Esophagus muscularis mucosa (tissue), 4 donors: Measurements from ENCODE around the gene BTD. TPM values are rescaled to one million over a fixed set of nuclear protein-coding genes. Genes with fewer than 3 reads are reported as not detected.
A peak's percentile ranks its signal among the peaks of the same experiment; 100 is the strongest.

ENCODE experiments used
- DNase-seq: peaks from one replicate; pipeline ENCODE4 v3.0.0-alpha.2; 2017; ENCODE audit errors: extremely low spot score
- H3K27ac ChIP-seq, 4 donors: fragments of 200-600 bp; sonication (generic); replicated peaks in 1 of 4; 1 replicate in 3 of 4; 2 replicates in 1 of 4; pipeline ENCODE4 v1.5.1; 2016 to 2019; ENCODE audit warnings: mild to moderate bottlenecking in 1 of 4
- H3K27me3 ChIP-seq, 4 donors: fragments of 200-600 bp; sonication (generic); one replicate each; pipeline versions ENCODE4 v1.5.1 to v1.6.0; 2016 to 2019
- H3K36me3 ChIP-seq, 4 donors: fragments of 200-600 bp; sonication (generic); one replicate each; pipeline ENCODE4 v1.5.1; 2016 to 2019
- H3K4me1 ChIP-seq, 4 donors: fragments of 200-600 bp; sonication (generic); one replicate each; pipeline ENCODE4 v1.5.1; 2016 to 2019
- H3K4me3 ChIP-seq, 4 donors: fragments of 200-600 bp; sonication (generic); 1 replicate in 2 of 4; 2 replicates in 2 of 4; pipeline ENCODE4 v1.5.1; 2016 to 2019; ENCODE audit warnings: mild to moderate bottlenecking in 4 of 4, moderate library complexity in 1 of 4
- H3K9me3 ChIP-seq, 4 donors: fragments of 200-600 bp; sonication (generic); 1 replicate in 3 of 4; 2 replicates in 1 of 4; pipeline ENCODE4 v1.5.1; 2016 to 2019
- EP300 ChIP-seq: sonication (generic); formaldehyde crosslinking; IDR thresholded peaks from one replicate; pipeline ENCODE4 v1.6.1; 2017; ENCODE audit warnings: antibody characterized with exemption
- POLR2A ChIP-seq: fragments of 450-650 bp; IDR thresholded peaks from one replicate; pipeline ENCODE4 v1.6.1; 2017; ENCODE audit warnings: antibody characterized with exemption, moderate library complexity, mild to moderate bottlenecking, low read depth
- POLR2AphosphoS5 ChIP-seq, 2 donors: sonication (generic); formaldehyde crosslinking; IDR thresholded peaks; one replicate each; pipeline ENCODE4 v1.6.1; 2017; ENCODE audit warnings: antibody characterized with exemption in 2 of 2
- WGBS: methylation state at CpG from one replicate; pipeline ENCODE4 v1.1.5; 2018; 5-methylcytosine and 5-hydroxymethylcytosine counted together
- intact Hi-C: fragments of 100-400 bp; cut with DNase I; formaldehyde crosslinking; loops from one replicate; pipeline ENCODE4 v1.15.1; 2023
- total RNA-seq, 4 donors: library from RNA; depleted of rRNA; stranded (reverse); fragments of >200 nt; gene quantifications; one replicate each; pipeline versions ENCODE4 v1.1.0 to v1.2.1, GENCODE V29; 2016
- TF ChIP-seq, protein P1 (sequence below), 3 experiments: fragments of 200-600 bp in 2 of 3; fragments of 450-650 bp in 1 of 3; sonication (generic) in 2 of 3; IDR thresholded peaks; one replicate each; pipeline ENCODE4 v1.5.1; 2017 to 2019; ENCODE audit warnings: antibody characterized with exemption in 3 of 3, mild to moderate bottlenecking in 2 of 3, moderate library complexity in 1 of 3

BTD gene
- total RNA-seq, 4 donors from 2014 or later = 38.5 to 65.2 (median 41.6) TPM

DNA sequence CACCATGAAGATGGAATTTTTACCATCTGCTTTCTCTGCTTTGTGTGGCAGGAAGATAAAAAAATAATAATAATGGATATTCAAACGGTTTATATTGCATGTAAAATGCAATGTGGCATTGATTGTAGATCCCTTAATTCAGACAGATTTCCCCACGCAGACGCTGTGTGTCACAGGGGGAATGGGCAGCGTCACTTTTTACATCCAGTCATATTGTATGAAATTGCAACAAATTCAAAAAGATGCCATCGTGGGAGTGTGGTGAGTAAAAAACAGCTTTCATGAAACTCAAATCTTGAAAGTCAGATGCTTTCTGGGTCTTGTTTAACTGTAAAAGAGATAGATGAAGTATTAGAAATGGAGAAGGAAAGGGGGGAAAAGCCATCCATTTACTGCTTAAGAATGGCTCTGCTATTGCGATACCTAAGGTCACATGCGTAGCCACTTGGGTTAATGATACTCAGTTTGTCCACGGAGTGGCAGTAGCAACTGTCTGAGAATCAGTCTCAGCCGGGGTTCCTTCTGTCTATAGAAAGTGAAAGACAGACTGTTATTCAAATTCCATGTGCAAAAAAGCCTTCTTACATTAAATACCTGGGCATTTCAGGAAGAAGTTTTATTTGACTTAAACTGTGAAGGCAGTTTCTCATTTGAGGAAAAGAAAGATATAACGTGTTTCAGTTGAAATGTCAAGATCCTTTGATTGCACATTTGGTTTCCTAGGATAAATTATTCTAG lies 28.5 kb downstream of the BTD start:
- Histone ChIP-seq H3K36me3 (no peaks in the 10 kb centered on the region), H3K27ac (peak overlapping the region; percentile 53 to 78 (median 68)), H3K9me3 (no peaks in the 10 kb centered on the region), H3K4me1 (peaks cover 15 to 52% (median 45%) of the 10 kb centered on the region in 4 donors), H3K4me3 (peak overlapping the region; percentile 32 to 45 (median 41)), H3K27me3 (no peaks in the 10 kb centered on the region)
- TF ChIP-seq, protein P1, sequence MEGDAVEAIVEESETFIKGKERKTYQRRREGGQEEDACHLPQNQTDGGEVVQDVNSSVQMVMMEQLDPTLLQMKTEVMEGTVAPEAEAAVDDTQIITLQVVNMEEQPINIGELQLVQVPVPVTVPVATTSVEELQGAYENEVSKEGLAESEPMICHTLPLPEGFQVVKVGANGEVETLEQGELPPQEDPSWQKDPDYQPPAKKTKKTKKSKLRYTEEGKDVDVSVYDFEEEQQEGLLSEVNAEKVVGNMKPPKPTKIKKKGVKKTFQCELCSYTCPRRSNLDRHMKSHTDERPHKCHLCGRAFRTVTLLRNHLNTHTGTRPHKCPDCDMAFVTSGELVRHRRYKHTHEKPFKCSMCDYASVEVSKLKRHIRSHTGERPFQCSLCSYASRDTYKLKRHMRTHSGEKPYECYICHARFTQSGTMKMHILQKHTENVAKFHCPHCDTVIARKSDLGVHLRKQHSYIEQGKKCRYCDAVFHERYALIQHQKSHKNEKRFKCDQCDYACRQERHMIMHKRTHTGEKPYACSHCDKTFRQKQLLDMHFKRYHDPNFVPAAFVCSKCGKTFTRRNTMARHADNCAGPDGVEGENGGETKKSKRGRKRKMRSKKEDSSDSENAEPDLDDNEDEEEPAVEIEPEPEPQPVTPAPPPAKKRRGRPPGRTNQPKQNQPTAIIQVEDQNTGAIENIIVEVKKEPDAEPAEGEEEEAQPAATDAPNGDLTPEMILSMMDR (IDR thresholded peaks at IDR 0.05) = peak; percentile 74 to 83 (median 79)
- TF ChIP-seq POLR2AphosphoS5 (IDR thresholded peaks at IDR 0.05) = peak; percentile 21 to 43
- TF ChIP-seq POLR2A = no peak
- no peak for TF ChIP-seq EP300
- intact Hi-C loops = loop anchor here (1.0 to 10.0 kb wide), 2 partner anchors 181 to 615 kb away; no protein-coding TSS in a partner anchor
- WGBS = 34% methylated on average over 10 of the region's 10 CpGs
- DNase-seq = no peak

DNA sequence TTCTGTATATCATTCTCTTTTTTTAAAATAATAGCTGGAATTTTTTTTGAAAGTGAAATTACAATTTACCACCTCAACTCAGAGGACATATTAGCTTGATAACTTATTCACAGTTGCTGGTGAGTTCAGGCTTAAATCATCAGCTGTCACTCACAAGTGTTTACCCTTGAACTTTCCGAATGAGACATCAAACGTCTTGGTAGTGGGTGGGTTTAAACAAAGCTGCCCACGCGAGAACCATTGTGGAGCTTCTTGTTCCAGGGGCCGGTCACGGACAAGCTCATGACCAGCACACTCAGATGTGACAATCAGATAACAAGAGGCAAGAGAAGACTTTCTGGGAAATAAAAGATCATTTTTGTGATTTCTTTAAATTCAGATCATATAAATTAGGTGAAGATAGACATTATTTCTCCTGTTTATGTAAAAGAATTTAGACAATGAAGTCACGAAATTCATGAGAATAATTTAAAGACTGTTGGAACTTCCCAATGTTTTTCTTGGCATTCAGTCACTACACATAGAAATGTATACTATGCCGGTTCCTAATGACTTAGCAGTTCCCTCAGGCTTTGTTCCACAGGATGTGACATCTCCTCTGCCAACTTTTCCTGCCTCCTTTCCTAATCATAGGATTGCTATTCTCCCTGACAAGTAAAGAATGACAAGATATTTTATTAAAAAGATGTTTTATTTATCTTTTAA lies 29.3 kb downstream of the BTD start:
- H3K27ac ChIP-seq = peak overlapping the region; percentile 53 to 78 (median 68)

DNA sequence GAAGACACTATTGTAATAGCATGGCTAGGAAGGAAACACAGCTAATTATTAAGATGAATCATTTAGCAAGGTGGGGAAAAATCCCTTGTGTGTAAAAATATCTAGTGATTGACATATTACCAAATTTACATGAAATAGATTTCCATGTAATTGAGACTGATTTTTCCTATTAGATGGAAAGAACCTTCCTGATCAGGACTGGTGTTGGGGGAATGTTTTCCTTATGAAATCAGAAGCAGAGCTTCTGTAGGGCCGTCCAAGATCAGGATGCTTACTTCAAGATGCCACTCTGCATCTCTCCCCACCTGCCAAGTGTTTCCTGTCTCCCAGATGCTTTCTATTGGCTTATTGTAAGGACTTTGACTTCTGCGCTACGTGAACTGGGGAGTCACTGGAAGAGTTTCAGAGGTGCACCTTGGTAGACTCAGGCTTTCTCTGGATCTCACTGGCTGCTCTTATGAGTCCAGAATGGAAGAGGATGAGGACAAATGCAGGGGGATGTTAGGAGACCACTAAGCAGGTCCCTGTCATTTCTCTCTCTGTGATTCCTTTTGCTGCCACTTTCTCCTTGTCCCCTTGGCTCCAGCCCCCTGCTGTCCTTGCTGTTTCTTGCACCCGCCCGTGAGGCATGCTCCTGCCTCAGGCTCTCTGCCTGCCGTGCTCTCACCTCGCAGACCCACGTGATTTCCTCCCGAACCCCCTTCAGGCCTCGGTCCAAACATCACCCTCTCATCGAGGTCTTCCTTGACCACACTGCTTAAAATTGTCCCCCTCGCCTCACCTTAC lies 30.1 kb downstream of the BTD start:
- Histone ChIP-seq H3K27me3 (no peaks in the 10 kb centered on the region), H3K36me3 (no peaks in the 10 kb centered on the region), H3K9me3 (no peaks in the 10 kb centered on the region), H3K4me1 (peaks cover 26 to 68% (median 61%) of the 10 kb centered on the region in 4 donors), H3K4me3 (no peak overlapping the region), H3K27ac (peak overlapping the region; percentile 53 to 78 (median 68))
- no peak for TF ChIP-seq EP300
- TF ChIP-seq, protein P1 (IDR thresholded peaks at IDR 0.05) = no peak
- TF ChIP-seq POLR2A = no peak
- TF ChIP-seq POLR2AphosphoS5 (IDR thresholded peaks at IDR 0.05) = no peak
- intact Hi-C loops = loop anchor here (10.0 kb wide), 1 partner anchor 613 kb away; no protein-coding TSS in a partner anchor
- 83% methylated on average over 12 of the region's 12 CpGs for WGBS
- DNase-seq = no peak

More for the DNA sequence above, 29.3 kb downstream of the BTD start:
- intact Hi-C loops = loop anchor here (1.0 to 10.0 kb wide), 2 partner anchors 181 to 614 kb away; no protein-coding TSS in a partner anchor
- no peak for DNase-seq
- Histone ChIP-seq H3K27me3 (no peaks in the 10 kb centered on the region), H3K4me1 (peaks cover 22 to 60% (median 53%) of the 10 kb centered on the region in 4 donors), H3K36me3 (no peaks in the 10 kb centered on the region), H3K4me3 (peak overlapping the region; percentile 32 to 45 (median 41)), H3K9me3 (no peaks in the 10 kb centered on the region)
- 7% methylated on average over 8 of the region's 8 CpGs for WGBS
- TF ChIP-seq POLR2AphosphoS5 (IDR thresholded peaks at IDR 0.05) (no peak), EP300 (no peak), POLR2A (no peak)
- TF ChIP-seq, protein P1 (IDR thresholded peaks at IDR 0.05) = no peak

DNA sequence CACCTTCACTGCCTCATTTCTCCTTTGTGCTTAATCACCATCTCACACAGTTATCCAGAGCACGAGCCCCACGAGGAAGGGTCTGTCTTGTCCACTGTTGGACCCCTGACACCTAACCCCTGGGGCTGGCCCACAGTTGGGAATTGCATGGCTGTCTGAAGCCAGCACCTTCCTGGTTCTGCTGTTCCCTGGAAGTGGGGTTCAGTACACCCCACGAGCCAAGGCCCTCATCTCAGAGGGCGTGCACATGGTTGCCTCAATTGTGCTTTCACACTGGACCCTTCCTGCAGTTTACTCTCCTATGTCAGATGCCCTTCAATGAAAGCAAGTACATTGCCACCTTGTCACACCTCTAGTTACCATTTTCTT lies 30.7 kb downstream of the BTD start:
- TF ChIP-seq POLR2A (no peak), POLR2AphosphoS5 (IDR thresholded peaks at IDR 0.05) (no peak)
- intact Hi-C loops = loop anchor here (10.0 kb wide), 1 partner anchor 613 kb away; no protein-coding TSS in a partner anchor
- no peak overlapping the region for H3K4me3 ChIP-seq
- H3K36me3 ChIP-seq = no peaks in the 10 kb centered on the region
- peak overlapping the region; percentile 53 to 78 (median 68) for H3K27ac ChIP-seq
- no peak for DNase-seq
- no peaks in the 10 kb centered on the region for H3K9me3 ChIP-seq
- peaks cover 26 to 73% (median 64%) of the 10 kb centered on the region in 4 donors for H3K4me1 ChIP-seq
- H3K27me3 ChIP-seq = no peaks in the 10 kb centered on the region
- 92% methylated on average over 4 of the region's 4 CpGs for WGBS
